ENCODE measurements around the gene COPG2. TPM values are rescaled to one million over a fixed set of nuclear protein-coding genes. Genes with fewer than 3 reads are reported as not detected.

COPG2 gene
- total and polyA plus RNA-seq, 2 of the 13 experiments (the other 11 are each of a cell fraction or from before 2014, with no cell fraction given), result 14.1 to 17.7 TPM

DNA sequence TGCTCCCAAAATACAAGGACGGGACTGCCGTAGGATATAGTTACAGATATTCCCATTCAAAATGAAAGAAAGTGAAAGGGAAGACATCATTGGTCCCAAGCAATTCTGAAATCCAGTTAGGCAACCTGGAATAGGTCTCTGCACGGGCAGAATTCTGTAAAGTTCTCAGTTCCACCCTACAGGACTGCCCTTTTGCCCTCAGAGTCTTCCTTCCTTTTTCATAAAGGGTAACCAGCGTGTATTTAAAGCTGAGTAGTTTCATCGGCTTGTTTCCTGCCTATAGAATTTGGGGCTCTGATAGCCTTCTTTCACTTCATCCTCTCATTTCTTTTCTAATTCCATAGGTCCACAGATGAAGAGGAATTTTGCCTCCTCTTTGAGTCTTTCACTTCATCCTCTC lies 20.0 kb downstream of the COPG2 start:
- TF ChIP-seq RFXAP (CRISPR knock-in tag; IDR thresholded peaks at IDR 0.05; ENCODE audit: borderline replicate concordance), result no peak
- no peak for TF ChIP-seq ZNF768 (CRISPR knock-in tag; IDR thresholded peaks at IDR 0.05)
- no peak for TF ChIP-seq KAT2B (IDR thresholded peaks at IDR 0.05; ENCODE audit: borderline replicate concordance, low read depth, low read length)
- TF ChIP-seq, protein P1, sequence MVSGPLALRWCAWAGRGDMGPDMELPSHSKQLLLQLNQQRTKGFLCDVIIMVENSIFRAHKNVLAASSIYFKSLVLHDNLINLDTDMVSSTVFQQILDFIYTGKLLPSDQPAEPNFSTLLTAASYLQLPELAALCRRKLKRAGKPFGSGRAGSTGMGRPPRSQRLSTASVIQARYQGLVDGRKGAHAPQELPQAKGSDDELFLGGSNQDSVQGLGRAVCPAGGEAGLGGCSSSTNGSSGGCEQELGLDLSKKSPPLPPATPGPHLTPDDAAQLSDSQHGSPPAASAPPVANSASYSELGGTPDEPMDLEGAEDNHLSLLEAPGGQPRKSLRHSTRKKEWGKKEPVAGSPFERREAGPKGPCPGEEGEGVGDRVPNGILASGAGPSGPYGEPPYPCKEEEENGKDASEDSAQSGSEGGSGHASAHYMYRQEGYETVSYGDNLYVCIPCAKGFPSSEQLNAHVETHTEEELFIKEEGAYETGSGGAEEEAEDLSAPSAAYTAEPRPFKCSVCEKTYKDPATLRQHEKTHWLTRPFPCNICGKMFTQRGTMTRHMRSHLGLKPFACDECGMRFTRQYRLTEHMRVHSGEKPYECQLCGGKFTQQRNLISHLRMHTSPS (CRISPR knock-in tag; IDR thresholded peaks at IDR 0.05; ENCODE audit: low read depth), result no peak
- TF ChIP-seq SRSF9 (IDR thresholded peaks at IDR 0.05; ENCODE audit: borderline replicate concordance, insufficient read depth, low read depth, low read length, poor library complexity, severe bottlenecking), result no peak
- no peak for TF ChIP-seq ZNF557 (CRISPR knock-in tag; IDR thresholded peaks at IDR 0.05)
- TF ChIP-seq ZNF879 (CRISPR knock-in tag; IDR thresholded peaks at IDR 0.05), result no peak
- TF ChIP-seq, protein P2, sequence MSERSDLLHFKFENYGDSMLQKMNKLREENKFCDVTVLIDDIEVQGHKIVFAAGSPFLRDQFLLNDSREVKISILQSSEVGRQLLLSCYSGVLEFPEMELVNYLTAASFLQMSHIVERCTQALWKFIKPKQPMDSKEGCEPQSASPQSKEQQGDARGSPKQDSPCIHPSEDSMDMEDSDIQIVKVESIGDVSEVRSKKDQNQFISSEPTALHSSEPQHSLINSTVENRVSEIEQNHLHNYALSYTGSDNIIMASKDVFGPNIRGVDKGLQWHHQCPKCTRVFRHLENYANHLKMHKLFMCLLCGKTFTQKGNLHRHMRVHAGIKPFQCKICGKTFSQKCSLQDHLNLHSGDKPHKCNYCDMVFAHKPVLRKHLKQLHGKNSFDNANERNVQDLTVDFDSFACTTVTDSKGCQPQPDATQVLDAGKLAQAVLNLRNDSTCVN (CRISPR knock-in tag; IDR thresholded peaks at IDR 0.05; ENCODE audit: borderline replicate concordance), result no peak
- no peak for TF ChIP-seq NCOA2 (CRISPR knock-in tag; IDR thresholded peaks at IDR 0.05)
- TF ChIP-seq RELA (CRISPR knock-in tag; IDR thresholded peaks at IDR 0.05), result no peak
- no peak for TF ChIP-seq THAP11 (CRISPR knock-in tag; IDR thresholded peaks at IDR 0.05)
- TF ChIP-seq RARA (CRISPR knock-in tag; IDR thresholded peaks at IDR 0.05), result no peak
- no peak for TF ChIP-seq AHR (CRISPR knock-in tag; IDR thresholded peaks at IDR 0.05)
- no peak for TF ChIP-seq POGZ (CRISPR knock-in tag; IDR thresholded peaks at IDR 0.05)
- TF ChIP-seq RFXANK (CRISPR knock-in tag; IDR thresholded peaks at IDR 0.05), result no peak
- no peak for TF ChIP-seq ASH2L (IDR thresholded peaks at IDR 0.05; ENCODE audit: insufficient read length, low read depth, low read length)
- TF ChIP-seq SMYD3 (CRISPR knock-in tag; IDR thresholded peaks at IDR 0.05), result no peak
- TF ChIP-seq, protein P3, sequence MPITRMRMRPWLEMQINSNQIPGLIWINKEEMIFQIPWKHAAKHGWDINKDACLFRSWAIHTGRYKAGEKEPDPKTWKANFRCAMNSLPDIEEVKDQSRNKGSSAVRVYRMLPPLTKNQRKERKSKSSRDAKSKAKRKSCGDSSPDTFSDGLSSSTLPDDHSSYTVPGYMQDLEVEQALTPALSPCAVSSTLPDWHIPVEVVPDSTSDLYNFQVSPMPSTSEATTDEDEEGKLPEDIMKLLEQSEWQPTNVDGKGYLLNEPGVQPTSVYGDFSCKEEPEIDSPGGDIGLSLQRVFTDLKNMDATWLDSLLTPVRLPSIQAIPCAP (CRISPR knock-in tag; IDR thresholded peaks at IDR 0.05; ENCODE audit: low read depth), result no peak
- no peak for TF ChIP-seq TAF15 (IDR thresholded peaks at IDR 0.05; ENCODE audit: low read depth, low read length, poor library complexity, severe bottlenecking)
- Histone ChIP-seq H3K4me1 (ENCODE audit: insufficient read depth, low read length) (no peaks in the 10 kb centered on the region), H3K27ac (ENCODE audit: extremely low read length, insufficient read depth, low read length) (no peak overlapping the region), H3K4me2 (ENCODE audit: low read depth, low read length) (no peak overlapping the region), H3K9ac (ENCODE audit: insufficient read depth, low read depth, low read length) (no peak overlapping the region), H3K36me3 (replicated peaks in 1 of 2; ENCODE audit: control insufficient read depth in 1 of 2, insufficient read depth in 2 of 2, low read length in 2 of 2) (peaks cover 0 to 8% of the 10 kb centered on the region in 2 experiments; a peak in 1 of 5 replicates), H3K27me3 (ENCODE audit: control insufficient read depth in 1 of 2, insufficient read depth in 2 of 2, low read length in 2 of 2) (no peaks in the 10 kb centered on the region), H3K4me3 (replicated peaks in 1 of 3; ENCODE audit: insufficient read depth in 1 of 3, low read depth in 2 of 3, low read length in 3 of 3) (no peak overlapping the region), H3K9me3 (ENCODE audit: low read length) (no peaks in the 10 kb centered on the region), H2AFZ (ENCODE audit: low read length) (no peak overlapping the region), H4K20me1 (ENCODE audit: insufficient read depth, low read length) (no peaks in the 10 kb centered on the region), H3K79me2 (ENCODE audit: insufficient read depth, low read length) (no peaks in the 10 kb centered on the region)
- no peak for ATAC-seq
- intact Hi-C loops (cut with micrococcal nuclease; ENCODE audit: unreplicated experiment), result no loop called here
- in situ Hi-C loops (cut with HindIII; ENCODE audit: extremely low pct_ligation_motif_present, low pct_unique_long_range_greater_than_20kb), result no loop called here
- BruUV-seq (replicated peaks), result no TSS peak
- no peak for FAIRE-seq
- DNase-seq (ENCODE audit: low spot score), result no peak
- WGBS (ENCODE audit: low lambda C conversion rate), result 98% methylated on average over 5 of the region's 5 CpGs
- ChIA-PET POLR2A (no interaction called here), CTCF (ENCODE audit: low intra/inter-chr PET ratio, low total read pairs) (no interaction called here)
